Coronary artery (tissue), 2 donors: ENCODE measurements around the gene OVCA2.

ENCODE experiments used
- DNase-seq: peaks from one replicate; pipeline ENCODE4 v3.0.0-alpha.2; 2017; ENCODE audit warnings: low spot score
- H3K27ac ChIP-seq, 2 donors: fragments of 200-600 bp; sonication (generic); one replicate each; pipeline ENCODE4 v1.5.1; 2016 to 2019
- H3K4me3 ChIP-seq: fragments of 200-600 bp; sonication (generic); 2 replicates; pipeline ENCODE4 v1.5.1; 2016; ENCODE audit warnings: mild to moderate bottlenecking, moderate library complexity
- TF ChIP-seq, protein P1 (sequence below): fragments of 200-600 bp; sonication (generic); IDR thresholded peaks from one replicate; pipeline ENCODE4 v1.5.1; 2019; ENCODE audit warnings: antibody characterized with exemption

The OVCA2 gene

DNA sequence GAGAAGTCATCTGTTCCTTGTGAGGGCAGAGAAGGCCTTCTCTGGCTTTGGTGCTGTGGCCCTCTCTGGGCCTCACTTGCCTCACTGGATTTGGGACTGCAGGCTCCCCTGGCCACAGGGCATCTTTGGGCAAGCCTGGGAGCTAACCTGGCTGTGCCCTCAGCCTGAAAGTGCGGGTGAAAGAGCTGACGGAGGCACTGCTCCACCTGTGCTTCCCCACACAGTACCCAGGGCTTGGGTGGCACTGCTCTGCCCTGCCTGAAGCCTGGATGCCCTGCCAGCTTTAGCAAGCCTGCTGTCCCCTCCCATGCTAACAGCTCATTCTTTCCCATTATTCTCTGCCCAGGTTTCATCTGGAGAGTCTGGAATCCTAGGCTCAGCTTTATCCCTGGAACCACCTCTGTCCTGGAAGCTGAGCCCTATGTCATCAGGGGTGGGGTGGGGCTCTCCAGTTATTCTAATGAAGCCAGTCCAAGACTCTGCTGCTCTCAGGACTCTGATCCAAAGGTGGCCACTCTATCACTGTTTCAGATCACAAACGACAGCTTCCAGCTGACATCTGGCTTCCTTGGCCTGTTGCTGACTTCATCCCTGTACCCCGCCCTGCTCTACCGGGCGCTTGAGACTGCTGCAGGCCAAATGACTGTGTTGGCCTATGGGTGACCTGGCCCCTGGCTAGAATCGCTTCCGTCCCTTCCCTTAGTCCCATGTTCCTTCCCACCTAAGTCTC lies 42.4 kb downstream of the OVCA2 start:
- TF ChIP-seq, protein P1, sequence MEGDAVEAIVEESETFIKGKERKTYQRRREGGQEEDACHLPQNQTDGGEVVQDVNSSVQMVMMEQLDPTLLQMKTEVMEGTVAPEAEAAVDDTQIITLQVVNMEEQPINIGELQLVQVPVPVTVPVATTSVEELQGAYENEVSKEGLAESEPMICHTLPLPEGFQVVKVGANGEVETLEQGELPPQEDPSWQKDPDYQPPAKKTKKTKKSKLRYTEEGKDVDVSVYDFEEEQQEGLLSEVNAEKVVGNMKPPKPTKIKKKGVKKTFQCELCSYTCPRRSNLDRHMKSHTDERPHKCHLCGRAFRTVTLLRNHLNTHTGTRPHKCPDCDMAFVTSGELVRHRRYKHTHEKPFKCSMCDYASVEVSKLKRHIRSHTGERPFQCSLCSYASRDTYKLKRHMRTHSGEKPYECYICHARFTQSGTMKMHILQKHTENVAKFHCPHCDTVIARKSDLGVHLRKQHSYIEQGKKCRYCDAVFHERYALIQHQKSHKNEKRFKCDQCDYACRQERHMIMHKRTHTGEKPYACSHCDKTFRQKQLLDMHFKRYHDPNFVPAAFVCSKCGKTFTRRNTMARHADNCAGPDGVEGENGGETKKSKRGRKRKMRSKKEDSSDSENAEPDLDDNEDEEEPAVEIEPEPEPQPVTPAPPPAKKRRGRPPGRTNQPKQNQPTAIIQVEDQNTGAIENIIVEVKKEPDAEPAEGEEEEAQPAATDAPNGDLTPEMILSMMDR = no peak
- H3K27ac ChIP-seq = peak overlapping the region; percentile 58 to 86
- H3K4me3 ChIP-seq = no peak overlapping the region
- DNase-seq = no peak

DNA sequence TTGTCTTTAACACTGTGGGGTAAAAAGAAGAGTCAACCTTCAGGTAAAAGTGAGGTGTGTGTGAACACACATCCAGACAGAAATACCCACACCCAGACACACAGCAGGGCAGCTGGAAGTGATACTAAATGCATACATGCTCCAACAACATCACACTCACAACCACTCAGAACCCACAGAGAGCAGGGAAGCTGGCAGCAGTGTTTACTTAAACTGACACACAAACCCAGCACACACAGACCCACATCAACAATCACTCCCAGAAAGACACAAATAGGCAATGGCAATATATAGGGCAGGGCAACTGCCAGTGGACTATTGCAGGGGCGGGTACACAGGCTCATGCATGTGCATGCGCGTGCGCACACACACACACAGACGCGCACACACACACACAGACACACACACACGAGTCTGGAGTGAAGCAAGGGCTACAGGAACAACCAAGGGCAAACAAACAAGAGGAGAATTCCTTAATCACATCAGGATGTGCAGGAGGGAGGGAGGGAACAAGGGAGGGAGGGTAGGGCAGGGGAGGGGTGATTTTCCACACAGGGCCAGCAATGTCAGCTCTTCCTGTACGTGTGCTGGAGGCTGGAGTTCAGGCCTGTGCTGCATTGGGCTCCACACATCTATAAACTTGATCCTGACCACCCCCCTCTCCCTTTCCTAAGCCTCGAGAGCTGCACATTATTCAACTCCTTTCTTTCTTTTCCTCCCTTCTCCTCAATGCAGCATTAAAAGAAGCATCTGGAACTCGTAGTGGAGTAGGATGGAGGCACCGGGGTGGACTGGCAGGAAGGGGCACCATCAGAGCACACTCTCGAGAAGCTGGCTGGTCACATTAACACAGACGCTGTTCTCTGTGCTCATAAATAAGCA lies 43.2 kb downstream of the OVCA2 start:
- no peak for DNase-seq
- H3K27ac ChIP-seq = peak overlapping the region; percentile 58 to 86
- H3K4me3 ChIP-seq = no peak overlapping the region
- TF ChIP-seq, protein P1 = no peak

DNA sequence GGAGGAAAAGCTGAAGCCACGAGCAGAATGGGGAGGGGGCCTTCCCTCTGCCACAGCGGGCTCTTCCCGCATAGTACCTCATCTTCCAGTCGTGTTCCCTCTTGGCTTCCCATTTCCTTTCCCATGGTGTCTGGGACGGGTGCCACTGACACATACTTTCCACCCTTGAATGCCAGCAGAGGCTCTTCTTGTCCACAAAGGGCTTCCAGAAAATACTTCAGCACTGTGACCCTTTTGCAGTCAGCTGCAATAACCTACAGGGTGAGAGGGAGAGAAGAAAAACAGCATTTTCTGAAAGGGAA lies 43.8 kb downstream of the OVCA2 start:
- Histone ChIP-seq H3K4me3 (no peak overlapping the region), H3K27ac (peak overlapping the region; percentile 30 to 86)
- TF ChIP-seq, protein P1 = no peak
- no peak for DNase-seq

DNA sequence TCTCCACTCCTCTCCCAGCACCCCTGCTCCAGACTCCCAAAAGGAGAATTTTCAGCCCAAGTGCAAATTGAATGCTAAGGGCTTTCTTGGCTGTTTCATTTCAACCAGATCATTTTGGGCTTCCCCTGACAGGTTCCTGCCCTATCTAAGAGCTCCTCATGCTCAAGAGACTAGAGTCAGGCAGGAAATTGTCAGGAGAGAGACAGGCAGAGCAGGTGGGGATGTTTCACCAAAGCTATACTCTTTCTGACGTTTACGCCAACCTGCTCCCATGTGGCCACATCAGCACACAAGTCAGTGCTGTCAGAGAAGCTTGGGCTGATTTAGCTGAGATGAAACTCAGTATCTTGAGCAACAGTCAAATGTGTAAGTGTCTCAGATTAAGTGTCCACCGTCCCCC lies 44.5 kb downstream of the OVCA2 start:
- no peak for DNase-seq
- Histone ChIP-seq H3K4me3 (no peak overlapping the region), H3K27ac (peak overlapping the region; percentile 18 to 86)
- TF ChIP-seq, protein P1 = no peak

DNA sequence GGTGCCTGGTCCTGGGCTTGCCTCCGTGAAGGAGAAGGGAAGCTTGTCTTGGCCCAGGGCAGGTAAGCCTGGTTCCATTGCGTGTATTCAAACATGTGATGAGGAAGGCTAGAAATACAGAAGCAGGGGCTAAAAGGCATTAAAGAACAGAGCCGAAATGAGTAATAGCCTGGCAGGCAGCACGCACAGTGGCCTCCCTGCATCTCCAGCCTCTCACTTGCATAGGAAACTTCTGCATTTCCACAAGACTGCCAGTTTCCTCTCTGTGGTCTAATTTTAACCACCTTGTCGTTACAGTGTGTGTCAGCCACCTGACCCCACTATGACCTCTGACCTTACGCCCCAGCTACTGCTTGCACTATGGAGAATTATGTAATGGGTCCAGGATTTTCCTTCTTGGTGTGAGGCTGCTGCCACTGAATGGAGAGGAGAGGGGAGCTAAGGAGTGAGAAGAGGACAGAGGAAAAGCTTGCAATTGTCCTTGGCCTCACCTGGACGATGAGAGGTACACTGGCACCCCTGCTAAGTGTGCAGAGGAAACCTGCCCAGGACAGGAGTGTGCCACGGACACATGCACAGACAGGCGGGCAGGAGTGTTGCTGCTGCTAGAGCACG lies 45.9 kb downstream of the OVCA2 start:
- H3K27ac ChIP-seq = peak overlapping the region in 1 of 2 donors; percentile 86
- H3K4me3 ChIP-seq = no peak overlapping the region

DNA sequence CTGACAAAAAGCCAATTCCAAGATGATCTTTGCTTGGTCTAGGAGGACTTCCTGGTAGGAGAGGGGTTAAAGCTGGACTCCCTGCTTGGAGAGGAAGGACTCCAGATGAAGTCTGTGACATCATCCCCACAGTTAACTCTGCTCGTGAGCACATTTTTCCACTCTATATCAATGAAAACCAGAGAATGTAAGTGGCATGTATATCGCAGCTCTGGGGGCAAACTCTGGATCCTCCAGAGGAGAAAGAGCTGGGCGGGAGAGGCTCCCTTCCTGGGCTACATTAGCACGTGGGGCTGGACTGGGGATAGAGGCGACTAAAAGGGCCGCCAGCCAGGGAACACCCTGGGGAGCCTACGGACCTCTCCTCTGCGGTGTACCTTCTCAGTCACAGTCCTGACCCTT lies 47.2 kb downstream of the OVCA2 start:
- Histone ChIP-seq H3K4me3 (peak overlapping the region; percentile 59), H3K27ac (peak overlapping the region; percentile 51 to 86)
- TF ChIP-seq, protein P1 = no peak
- no peak for DNase-seq

More for the DNA sequence above, 45.9 kb downstream of the OVCA2 start:
- DNase-seq = no peak
- TF ChIP-seq, protein P1 = no peak
